Adipocyte (in vitro differentiated cells): ENCODE data around the gene CD82.

ENCODE experiments used
- DNase-seq: peaks from one replicate; pipeline ENCODE4 v3.0.0-alpha.2; 2015; ENCODE audit warnings: low read depth
- H3K27me3 ChIP-seq: replicated peaks from 2 replicates; pipeline ENCODE4 v1.7.0; 2013; ENCODE audit warnings: mild to moderate bottlenecking, low read length, moderate library complexity; ENCODE audit not compliant: control insufficient read depth, insufficient read depth
- H3K36me3 ChIP-seq: 2 replicates; pipeline ENCODE4 v1.7.0; 2013; ENCODE audit warnings: low read length, mild to moderate bottlenecking, moderate library complexity; ENCODE audit not compliant: control insufficient read depth, insufficient read depth, severe bottlenecking
- H3K4me1 ChIP-seq: 2 replicates; pipeline ENCODE4 v1.7.0; 2013; ENCODE audit warnings: mild to moderate bottlenecking, low read length, moderate library complexity; ENCODE audit not compliant: control insufficient read depth, insufficient read depth
- H3K4me3 ChIP-seq: 2 replicates; pipeline ENCODE4 v1.7.0; 2013; ENCODE audit warnings: mild to moderate bottlenecking, low read length, moderate library complexity
- H3K9ac ChIP-seq: 2 replicates; pipeline ENCODE4 v1.7.0; 2013; ENCODE audit warnings: mild to moderate bottlenecking, low read length, moderate library complexity
- H3K9me3 ChIP-seq: 2 replicates; pipeline ENCODE4 v1.7.0; 2013; ENCODE audit warnings: mild to moderate bottlenecking, low read length, moderate library complexity; ENCODE audit not compliant: control insufficient read depth

The CD82 gene

GRCh38 chr11:44526438-44526837 lies 39.0 kb upstream of the CD82 start:
- DNase-seq: no peak

DNA sequence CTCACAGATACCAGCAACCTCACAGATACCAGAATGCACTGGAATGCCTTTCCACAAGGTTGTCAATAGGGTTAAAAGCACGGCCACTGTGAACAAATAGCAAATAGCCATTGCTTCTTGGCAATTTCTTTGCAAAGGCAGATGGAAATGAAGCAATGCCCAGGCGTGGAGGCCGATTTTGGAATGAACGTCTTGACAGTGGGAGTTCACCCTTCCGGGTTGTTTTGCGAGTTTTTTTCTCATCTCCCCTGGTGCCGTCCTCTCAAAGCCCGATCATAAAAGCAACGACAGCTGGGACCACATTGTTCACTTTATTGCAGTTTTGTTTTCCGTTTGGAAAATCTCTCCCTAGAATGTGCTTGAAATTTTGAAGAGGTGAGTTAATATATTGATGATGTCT lies 38.0 kb upstream of the CD82 start:
- Histone ChIP-seq H3K9ac (no peak overlapping the region), H3K4me1 (peaks cover 11% of the 10 kb centered on the region), H3K36me3 (no peaks in the 10 kb centered on the region), H3K27me3 (peaks cover 16% of the 10 kb centered on the region), H3K4me3 (no peak overlapping the region), H3K9me3 (no peaks in the 10 kb centered on the region)
- no peak for DNase-seq

More at GRCh38 chr11:44526438-44526837, 39.0 kb upstream of the CD82 start:
- peaks cover 11% of the 10 kb centered on the region for H3K4me1 ChIP-seq
- H3K27me3 ChIP-seq: peaks cover 23% of the 10 kb centered on the region
- H3K36me3 ChIP-seq: no peaks in the 10 kb centered on the region
- no peak overlapping the region for H3K9ac ChIP-seq
- H3K4me3 ChIP-seq: no peak overlapping the region
- H3K9me3 ChIP-seq: no peaks in the 10 kb centered on the region

DNA sequence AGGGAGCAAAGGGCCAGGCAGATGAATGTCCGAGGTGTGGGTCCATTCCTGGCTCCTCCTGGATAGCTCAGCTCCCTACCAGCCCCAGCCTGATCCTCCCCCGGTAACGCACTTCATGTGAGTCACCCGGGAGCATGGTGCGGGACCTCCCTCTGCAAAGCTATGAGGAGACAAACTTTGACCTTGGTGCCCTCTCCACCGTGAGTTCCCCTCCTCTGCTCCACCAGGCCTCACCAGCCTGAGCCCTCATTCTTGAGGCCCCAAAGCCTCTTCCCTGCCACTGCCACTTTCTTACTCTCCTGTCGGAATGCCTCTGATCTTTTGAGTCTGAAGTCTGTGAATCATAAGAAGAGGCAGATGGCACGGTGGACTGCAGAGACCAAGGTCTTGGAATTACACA lies 37.4 kb upstream of the CD82 start:
- peaks cover 13% of the 10 kb centered on the region for H3K27me3 ChIP-seq
- no peaks in the 10 kb centered on the region for H3K9me3 ChIP-seq
- no peaks in the 10 kb centered on the region for H3K36me3 ChIP-seq
- no peak for DNase-seq
- H3K9ac ChIP-seq: no peak overlapping the region
- peaks cover 11% of the 10 kb centered on the region for H3K4me1 ChIP-seq
- no peak overlapping the region for H3K4me3 ChIP-seq

- Histone ChIP-seq H3K9ac (no peak overlapping the region), H3K4me3 (no peak overlapping the region), H3K36me3 (no peaks in the 10 kb centered on the region), H3K4me1 (peaks cover 11% of the 10 kb centered on the region), H3K9me3 (no peaks in the 10 kb centered on the region), H3K27me3 (peaks cover 13% of the 10 kb centered on the region)
- DNase-seq: no peak
These were observed 36.9 kb upstream of the CD82 start for GRCh38 chr11:44528581-44528980.

DNA sequence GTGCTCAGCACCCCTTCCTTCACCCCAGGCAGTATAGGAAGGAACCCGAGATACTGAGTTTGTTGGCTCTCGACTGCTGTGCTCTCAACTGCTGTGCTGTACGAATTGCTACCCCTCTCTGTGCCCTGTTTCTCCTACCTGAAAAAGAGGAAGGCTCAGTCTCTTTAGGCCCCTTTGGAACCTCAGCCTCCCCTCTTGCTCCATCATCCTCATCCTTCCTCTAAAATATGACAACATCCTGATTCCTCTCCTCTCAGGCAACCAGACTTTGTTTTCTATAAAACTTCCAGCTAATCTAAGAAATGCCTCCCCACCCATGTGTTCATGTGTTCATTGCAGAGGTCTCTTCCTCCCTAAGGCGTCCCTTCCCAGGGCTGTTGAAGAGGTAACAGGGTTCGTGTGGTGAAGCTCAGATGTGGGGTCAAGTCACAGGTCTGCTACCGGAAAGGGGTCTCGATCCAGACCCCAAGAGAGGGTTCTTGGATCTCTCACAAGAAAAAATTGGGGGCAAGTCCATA lies 35.5 kb upstream of the CD82 start:
- H3K4me3 ChIP-seq: no peak overlapping the region
- no peaks in the 10 kb centered on the region for H3K36me3 ChIP-seq
- H3K9ac ChIP-seq: no peak overlapping the region
- peaks cover 10% of the 10 kb centered on the region for H3K27me3 ChIP-seq
- H3K4me1 ChIP-seq: peaks cover 11% of the 10 kb centered on the region
- no peaks in the 10 kb centered on the region for H3K9me3 ChIP-seq
- no peak for DNase-seq

- Histone ChIP-seq H3K4me3 (no peak overlapping the region), H3K27me3 (peaks cover 15% of the 10 kb centered on the region), H3K4me1 (peaks cover 11% of the 10 kb centered on the region), H3K9ac (no peak overlapping the region), H3K36me3 (no peaks in the 10 kb centered on the region), H3K9me3 (no peaks in the 10 kb centered on the region)
- DNase-seq: no peak
These were observed 34.9 kb upstream of the CD82 start for GRCh38 chr11:44530413-44531115.

DNA sequence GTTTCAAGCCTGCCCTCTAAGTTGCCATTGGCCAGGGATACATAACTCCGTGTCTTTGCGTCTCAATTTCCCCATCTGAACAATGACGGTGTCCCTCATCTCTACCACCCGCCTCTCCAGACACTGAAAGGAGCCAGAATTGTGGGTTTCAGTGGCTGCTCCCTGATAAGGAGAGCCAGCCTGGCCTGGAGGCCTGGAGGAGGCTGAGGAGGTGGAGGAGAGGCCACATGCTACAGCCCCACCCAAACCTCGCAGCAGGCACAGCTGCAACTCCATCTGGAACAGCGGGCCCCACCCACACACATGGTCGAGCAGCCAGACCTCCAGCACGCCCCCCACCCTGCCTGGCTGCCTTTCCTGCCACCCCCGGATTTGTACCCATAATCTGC lies 34.4 kb upstream of the CD82 start:
- H3K9ac ChIP-seq: no peak overlapping the region
- H3K4me3 ChIP-seq: no peak overlapping the region
- H3K27me3 ChIP-seq: peaks cover 18% of the 10 kb centered on the region
- DNase-seq: no peak
- H3K36me3 ChIP-seq: no peaks in the 10 kb centered on the region
- H3K9me3 ChIP-seq: no peaks in the 10 kb centered on the region
- H3K4me1 ChIP-seq: peaks cover 11% of the 10 kb centered on the region

DNA sequence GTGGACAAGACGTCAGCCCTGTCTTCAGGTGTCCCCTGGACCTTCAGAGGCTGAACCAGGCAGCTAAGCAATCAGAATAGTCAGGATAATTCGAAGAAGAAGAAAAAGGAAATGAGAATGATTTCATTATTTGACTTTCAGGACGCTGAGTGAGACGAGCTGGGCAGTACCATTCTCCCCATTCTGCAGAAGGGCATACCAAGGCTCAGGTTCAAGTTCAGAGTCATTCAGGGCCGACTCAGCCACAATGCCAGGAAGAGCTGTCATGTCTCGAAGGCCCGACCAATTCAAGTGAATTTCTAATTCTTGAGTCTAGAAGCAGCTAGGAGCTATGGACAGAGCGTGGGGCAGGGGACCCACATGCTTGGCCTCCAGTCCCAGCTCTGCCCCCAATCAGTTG lies 33.8 kb upstream of the CD82 start:
- H3K4me3 ChIP-seq: no peak overlapping the region
- H3K9ac ChIP-seq: no peak overlapping the region
- H3K9me3 ChIP-seq: no peaks in the 10 kb centered on the region
- DNase-seq: no peak
- no peaks in the 10 kb centered on the region for H3K36me3 ChIP-seq
- peaks cover 18% of the 10 kb centered on the region for H3K27me3 ChIP-seq
- peaks cover 11% of the 10 kb centered on the region for H3K4me1 ChIP-seq

DNA sequence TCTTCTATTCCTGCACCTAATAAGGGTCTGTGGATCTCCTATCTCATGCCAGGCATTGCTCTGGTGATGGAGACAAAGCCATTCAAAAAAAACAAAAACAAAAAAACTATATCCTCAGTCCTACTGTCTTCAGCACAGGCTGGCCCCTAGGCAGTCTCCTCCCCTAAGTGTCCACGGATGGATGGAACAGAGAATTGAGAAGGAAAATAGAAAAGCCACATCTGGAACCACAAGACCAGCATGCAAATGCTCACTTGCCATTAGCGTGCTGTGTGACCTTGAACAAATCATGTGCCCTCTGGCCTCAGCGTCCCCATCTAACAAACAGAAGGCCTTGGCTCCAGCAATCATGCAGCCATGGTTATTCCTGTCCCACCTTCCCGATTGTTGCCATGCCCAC lies 32.7 kb upstream of the CD82 start:
- H3K9ac ChIP-seq: no peak overlapping the region
- H3K4me3 ChIP-seq: no peak overlapping the region
- H3K4me1 ChIP-seq: peaks cover 8% of the 10 kb centered on the region
- DNase-seq: no peak
- no peaks in the 10 kb centered on the region for H3K9me3 ChIP-seq
- peaks cover 22% of the 10 kb centered on the region for H3K27me3 ChIP-seq
- H3K36me3 ChIP-seq: no peaks in the 10 kb centered on the region

DNA sequence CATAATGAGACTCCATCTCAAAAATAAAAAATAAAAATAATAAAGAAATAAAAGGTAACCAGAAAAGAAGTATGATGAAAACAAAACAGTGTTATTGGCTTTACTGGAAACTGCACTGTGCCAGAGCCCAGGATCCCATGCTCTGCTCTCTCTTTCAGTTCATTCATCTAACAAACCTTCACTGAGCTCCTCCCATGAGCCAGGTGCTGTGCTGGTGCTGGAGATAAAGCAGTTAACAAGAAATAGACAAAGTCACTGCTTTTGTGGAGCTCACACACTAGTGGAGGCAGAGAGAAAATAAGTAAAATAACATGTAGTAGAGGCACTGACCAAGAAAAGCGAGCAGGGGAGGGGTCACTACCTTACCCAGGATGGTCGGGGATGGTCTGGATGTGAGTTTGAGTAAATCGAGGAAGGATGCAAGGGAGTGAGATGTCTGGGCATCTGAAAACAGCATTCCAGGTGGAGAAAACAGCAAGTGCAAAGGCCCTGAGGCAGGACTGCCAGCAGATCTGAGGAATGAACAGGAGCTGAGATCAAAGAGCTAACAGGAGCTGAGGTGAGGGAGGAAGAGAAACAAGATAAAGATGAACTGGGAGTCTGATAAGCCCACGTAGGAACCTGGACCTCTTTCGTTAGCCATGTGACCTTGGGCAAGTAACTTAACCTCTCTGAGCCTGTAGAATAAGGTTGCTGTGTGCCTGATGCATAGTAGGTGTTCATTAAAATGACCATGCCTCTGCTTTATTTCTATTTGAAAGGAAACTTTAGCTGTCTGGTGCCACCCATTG lies 31.3 kb upstream of the CD82 start:
- H3K4me3 ChIP-seq: no peak overlapping the region
- H3K27me3 ChIP-seq: peaks cover 25% of the 10 kb centered on the region
- no peak for DNase-seq
- H3K9ac ChIP-seq: no peak overlapping the region
- H3K4me1 ChIP-seq: peaks cover 8% of the 10 kb centered on the region
- H3K36me3 ChIP-seq: no peaks in the 10 kb centered on the region
- H3K9me3 ChIP-seq: no peaks in the 10 kb centered on the region

DNA sequence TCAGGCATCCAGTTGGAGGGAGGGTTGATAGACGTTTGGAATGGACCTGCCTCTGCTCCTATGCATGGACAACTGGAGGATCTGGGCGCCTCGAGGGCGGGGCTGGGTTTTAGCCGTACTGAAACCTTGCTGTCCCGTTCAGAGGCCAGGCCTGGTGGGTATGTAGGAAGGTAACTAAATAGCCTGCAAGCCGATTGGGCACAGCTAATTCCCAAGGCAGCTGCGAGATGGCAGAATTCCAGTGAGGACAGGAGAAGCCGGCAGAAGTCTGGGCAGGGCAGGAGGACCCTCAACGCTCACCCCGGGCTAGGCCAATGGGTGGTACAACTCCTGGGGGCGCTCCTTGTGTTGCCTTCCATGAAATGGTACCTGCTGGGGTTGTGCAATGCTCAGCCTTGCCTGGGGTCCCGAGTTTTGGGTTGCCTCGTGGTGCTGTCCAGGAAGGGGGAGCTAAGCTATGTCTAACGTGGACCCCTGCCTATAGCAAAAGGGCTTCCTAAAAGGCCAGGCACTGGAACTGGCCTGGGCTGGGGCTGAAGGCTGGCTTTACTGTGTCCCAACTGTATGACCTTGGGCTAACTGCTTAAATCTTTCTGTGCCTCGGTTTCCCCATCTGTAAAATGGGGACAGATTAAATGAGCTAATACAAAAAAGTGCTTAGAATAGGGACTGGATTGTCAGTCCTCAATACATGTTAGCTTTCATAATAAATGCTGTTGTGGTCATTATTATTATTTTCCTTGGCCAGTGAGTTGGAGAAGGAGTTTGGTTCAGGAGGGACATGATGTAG lies 30.1 kb upstream of the CD82 start:
- H3K9ac ChIP-seq: no peak overlapping the region
- H3K27me3 ChIP-seq: peaks cover 29% of the 10 kb centered on the region
- H3K4me1 ChIP-seq: peaks cover 4% of the 10 kb centered on the region
- no peaks in the 10 kb centered on the region for H3K36me3 ChIP-seq
- DNase-seq: no peak
- no peaks in the 10 kb centered on the region for H3K9me3 ChIP-seq
- H3K4me3 ChIP-seq: no peak overlapping the region
